B cell (primary cell): Measurements from ENCODE around the gene AMMECR1. TPM values are rescaled to one million over a fixed set of nuclear protein-coding genes. Genes with fewer than 3 reads are reported as not detected.
A peak's percentile ranks its signal among the peaks of the same experiment; 100 is the strongest.

Experiments used
- ATAC-seq: fragments of 200-7000 bp; cut with Tn5 transposase; one replicate; pipeline ENCODE4 v1.10.0; 2021; ENCODE audit warnings: low read depth, mild to moderate bottlenecking, moderate number of reproducible peaks, moderate library complexity
- CTCF ChIA-PET: fragments of 350-600 bp; sonication (Branson Sonifier 250); formaldehyde crosslinking; loops from one replicate; lab custom pipeline; 2021; ENCODE audit warnings: antibody characterized with exemption, inconsistent platforms; lab: Charles Lee
- POLR2A ChIA-PET: fragments of 350-600 bp; sonication (Branson Sonifier 250); formaldehyde crosslinking; loops from one replicate; lab custom pipeline; 2021; ENCODE audit warnings: antibody characterized with exemption; lab: Charles Lee
- DNase-seq: peaks from one replicate; pipeline ENCODE4 v3.0.0; 2013
- H2AFZ ChIP-seq: 2 replicates; pipeline ENCODE4 v1.6.1; 2012; ENCODE audit warnings: mild to moderate bottlenecking, low read depth, low read length; ENCODE audit not compliant: insufficient read depth, poor library complexity, severe bottlenecking
- H3K27ac ChIP-seq, 2 donors: 1 replicate in 1 of 2; 2 replicates in 1 of 2; pipeline ENCODE4 v1.5.1; 2012 to 2013; ENCODE audit warnings: low read length in 2 of 2, mild to moderate bottlenecking in 2 of 2, moderate library complexity in 1 of 2
- H3K27me3 ChIP-seq, 4 experiments: fragments of 200-600 bp in 1 of 4; sonication (generic) in 1 of 4; replicated peaks in 1 of 4; 1 replicate in 2 of 4; 2 replicates in 2 of 4; pipeline versions ENCODE4 v1.6.1 to v1.7.0; 2013 to 2016; ENCODE audit warnings: low read length in 3 of 4, mild to moderate bottlenecking in 2 of 4, mixed read lengths in 1 of 4, moderate library complexity in 1 of 4; ENCODE audit not compliant: insufficient read depth in 4 of 4, control insufficient read depth in 3 of 4; ENCODE audit errors: control extremely low read depth in 1 of 4
- H3K36me3 ChIP-seq, 2 experiments: replicated peaks in 1 of 2; 1 replicate in 1 of 2; 2 replicates in 1 of 2; pipeline versions ENCODE4 v1.6.1 to v1.7.1; 2013; ENCODE audit warnings: low read length in 1 of 2; ENCODE audit not compliant: insufficient read depth in 2 of 2, control insufficient read depth in 1 of 2; ENCODE audit errors: control extremely low read depth in 1 of 2, extremely low read depth in 1 of 2
- H3K4me1 ChIP-seq, 2 donors: fragments of 200-600 bp in 1 of 2; sonication (generic) in 1 of 2; 1 replicate in 1 of 2; 2 replicates in 1 of 2; pipeline versions ENCODE4 v1.5.1 to v1.6.1; 2013 to 2017; ENCODE audit warnings: low read length in 2 of 2; ENCODE audit not compliant: control insufficient read depth in 2 of 2, insufficient read depth in 2 of 2
- H3K4me2 ChIP-seq: replicated peaks from 2 replicates; pipeline ENCODE3; 2012; ENCODE audit warnings: mild to moderate bottlenecking, low read depth, low read length; ENCODE audit not compliant: poor library complexity, severe bottlenecking
- H3K4me3 ChIP-seq, 5 experiments: fragments of 200-600 bp in 1 of 5; sonication (generic) in 1 of 5; 1 replicate in 3 of 5; 2 replicates in 2 of 5; pipeline versions ENCODE4 v1.5.1 to v1.7.0; 2011 to 2016; ENCODE audit warnings: low read length in 4 of 5, mild to moderate bottlenecking in 4 of 5, low read depth in 2 of 5, control low read depth in 1 of 5, moderate library complexity in 1 of 5; ENCODE audit not compliant: insufficient read depth in 1 of 5; ENCODE audit errors: control extremely low read depth in 1 of 5, extremely low read depth in 1 of 5
- H3K79me2 ChIP-seq: fragments of 200-600 bp; sonication (generic); one replicate; pipeline ENCODE4 v1.6.0; 2016; ENCODE audit warnings: low read length; ENCODE audit not compliant: control insufficient read depth, insufficient read depth
- H3K9ac ChIP-seq: fragments of 200-600 bp; sonication (generic); 2 replicates; pipeline ENCODE4 v1.6.1; 2017; ENCODE audit warnings: mild to moderate bottlenecking, low read length, moderate library complexity
- H3K9me3 ChIP-seq, 3 donors: one replicate each; pipeline versions ENCODE4 v1.6.1 to v1.7.1; 2013; ENCODE audit warnings: low read length in 2 of 3; ENCODE audit not compliant: control insufficient read depth in 2 of 3, insufficient read depth in 1 of 3; ENCODE audit errors: control extremely low read depth in 1 of 3
- H4K20me1 ChIP-seq: 2 replicates; pipeline ENCODE4 v1.6.0; 2012; ENCODE audit warnings: mild to moderate bottlenecking, low read length; ENCODE audit not compliant: insufficient read depth, control insufficient read depth, poor library complexity, severe bottlenecking
- H3K27ac Mint-ChIP-seq: one replicate; pipeline ENCODE4 v1.8.0; 2021; ENCODE audit warnings: mixed read lengths
- H3K27me3 Mint-ChIP-seq: one replicate; pipeline ENCODE4 v1.8.0; 2021; ENCODE audit warnings: mixed read lengths
- H3K4me1 Mint-ChIP-seq: one replicate; pipeline ENCODE4 v1.8.0; 2021; ENCODE audit warnings: mixed read lengths
- H3K4me3 Mint-ChIP-seq: one replicate; pipeline ENCODE4 v1.8.0; 2021; ENCODE audit warnings: mixed read lengths
- H3K9me3 Mint-ChIP-seq: one replicate; pipeline ENCODE4 v1.8.0; 2022; ENCODE audit warnings: mixed read lengths; ENCODE audit not compliant: insufficient read depth
- EZH2 ChIP-seq: IDR thresholded peaks from 2 replicates; pipeline ENCODE4 v1.6.1; 2012; ENCODE audit warnings: borderline replicate concordance, low read depth, mild to moderate bottlenecking, moderate library complexity, low read length; ENCODE audit not compliant: insufficient read depth, poor library complexity, severe bottlenecking
- WGBS: methylation state at CpG from one replicate; pipeline ENCODE4 v1.1.5; 2013; ENCODE audit warnings: missing lambda C conversion rate; ENCODE audit not compliant: insufficient coverage; 5-methylcytosine and 5-hydroxymethylcytosine counted together
- intact Hi-C: fragments of 100-400 bp; cut with micrococcal nuclease; formaldehyde crosslinking; loops from one replicate; pipeline ENCODE4 v1.10.0; 2022
- polyA plus RNA-seq: library from polyadenylated mRNA; depleted of rRNA; stranded (reverse); fragments of >200 nt; gene quantifications from 2 replicates; pipeline ENCODE4 v1.2.3, GENCODE V29; 2012
- total RNA-seq, 2 donors: library from RNA; stranded (reverse); fragments of 120-200 nt in 1 of 2; gene quantifications; 1 replicate in 1 of 2; 2 replicates in 1 of 2; pipeline versions ENCODE4 v1.2.3 to v1.2.4, GENCODE V29; 2013 to 2022
- TF ChIP-seq, protein P1 (sequence below): fragments of 200-600 bp; IDR thresholded peaks from one replicate; pipeline ENCODE4 v1.8.0; 2022; ENCODE audit warnings: antibody characterized with exemption, mild to moderate bottlenecking

The AMMECR1 gene
- total and polyA plus RNA-seq, 2 donors (not counting 1 experiment from before 2014, with no cell fraction given): 5.7 to 12.7 TPM

DNA sequence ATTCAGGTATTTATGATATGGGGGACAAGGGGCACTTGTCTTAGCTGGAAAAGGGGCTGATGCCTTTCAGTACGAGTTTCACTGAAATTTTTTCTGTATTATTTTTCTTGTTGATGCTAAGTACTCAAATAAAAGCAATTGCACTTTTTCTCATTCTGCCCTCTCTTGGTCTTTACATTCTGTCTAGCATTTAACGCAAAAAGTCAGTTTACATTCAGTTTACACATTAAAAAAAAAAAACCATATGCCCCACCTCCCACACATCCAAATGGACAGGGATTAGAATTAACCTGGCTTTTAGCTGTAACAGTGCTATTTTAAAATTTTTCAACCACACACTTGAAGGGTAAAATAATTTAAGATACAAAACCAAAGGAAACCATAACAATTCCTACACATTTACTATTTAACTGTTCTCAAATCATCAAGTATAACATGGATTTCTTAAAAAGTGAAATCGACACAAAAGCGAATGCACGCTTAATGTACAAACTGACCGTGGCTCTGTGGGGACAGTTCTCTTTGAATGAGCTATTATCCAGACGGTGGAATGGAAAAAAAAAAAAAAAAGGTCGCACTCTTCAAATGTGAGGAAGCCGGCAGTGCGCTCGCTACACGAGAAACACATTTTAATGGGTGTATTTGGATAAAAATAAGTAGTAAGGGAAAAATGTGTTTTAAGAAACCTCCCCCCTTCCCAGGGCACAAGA is 1.4 kb downstream of the AMMECR1 start:
- no peaks in the 10 kb centered on the region for H3K36me3 ChIP-seq
- no peak for DNase-seq
- peaks cover 45% of the 10 kb centered on the region for H3K79me2 ChIP-seq
- H3K9me3 ChIP-seq: no peaks in the 10 kb centered on the region
- no peak for ATAC-seq
- no peaks in the 10 kb centered on the region for H3K27me3 ChIP-seq
- peak overlapping the region; percentile 47 to 93 (median 77) for H3K4me3 ChIP-seq
- H3K9ac ChIP-seq: peak overlapping the region; percentile 73
- H3K9me3 Mint-ChIP-seq: no peaks in the 10 kb centered on the region
- H3K27ac ChIP-seq: no peak overlapping the region
- peak overlapping the region; percentile 86 for H2AFZ ChIP-seq
- no CpG with 5 or more reads among the region's 12 CpGs for WGBS
- no peaks in the 10 kb centered on the region for H4K20me1 ChIP-seq
- peak overlapping the region; percentile 89 for H3K27ac Mint-ChIP-seq
- peak overlapping the region; percentile 96 for H3K4me3 Mint-ChIP-seq
- peak overlapping the region; percentile 72 for H3K4me2 ChIP-seq
- intact Hi-C loops: loop anchor here (2.0 to 5.0 kb wide), 5 partner anchors 96 to 1366 kb away; partner anchors contain the start of genes ALG13 and TMEM164
- peaks cover 12 to 17% of the 10 kb centered on the region in 2 donors for H3K4me1 ChIP-seq
- no peaks in the 10 kb centered on the region for H3K27me3 Mint-ChIP-seq
- peaks cover 34% of the 10 kb centered on the region for H3K4me1 Mint-ChIP-seq
- POLR2A ChIA-PET: interaction anchor here (0.9 to 2.1 kb wide), 2 partner anchors 313 to 583 kb away, joined by 3 to 5 read pairs; partner anchors contain the start of genes ACSL4 and TMEM164
- TF ChIP-seq, protein P1, sequence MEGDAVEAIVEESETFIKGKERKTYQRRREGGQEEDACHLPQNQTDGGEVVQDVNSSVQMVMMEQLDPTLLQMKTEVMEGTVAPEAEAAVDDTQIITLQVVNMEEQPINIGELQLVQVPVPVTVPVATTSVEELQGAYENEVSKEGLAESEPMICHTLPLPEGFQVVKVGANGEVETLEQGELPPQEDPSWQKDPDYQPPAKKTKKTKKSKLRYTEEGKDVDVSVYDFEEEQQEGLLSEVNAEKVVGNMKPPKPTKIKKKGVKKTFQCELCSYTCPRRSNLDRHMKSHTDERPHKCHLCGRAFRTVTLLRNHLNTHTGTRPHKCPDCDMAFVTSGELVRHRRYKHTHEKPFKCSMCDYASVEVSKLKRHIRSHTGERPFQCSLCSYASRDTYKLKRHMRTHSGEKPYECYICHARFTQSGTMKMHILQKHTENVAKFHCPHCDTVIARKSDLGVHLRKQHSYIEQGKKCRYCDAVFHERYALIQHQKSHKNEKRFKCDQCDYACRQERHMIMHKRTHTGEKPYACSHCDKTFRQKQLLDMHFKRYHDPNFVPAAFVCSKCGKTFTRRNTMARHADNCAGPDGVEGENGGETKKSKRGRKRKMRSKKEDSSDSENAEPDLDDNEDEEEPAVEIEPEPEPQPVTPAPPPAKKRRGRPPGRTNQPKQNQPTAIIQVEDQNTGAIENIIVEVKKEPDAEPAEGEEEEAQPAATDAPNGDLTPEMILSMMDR: no peak
- TF ChIP-seq EZH2: no peak
- CTCF ChIA-PET: interaction anchor here (0.9 to 1.3 kb wide), 2 partner anchors 21 to 171 kb away, joined by 3 to 7 read pairs; no protein-coding TSS in a partner anchor

DNA sequence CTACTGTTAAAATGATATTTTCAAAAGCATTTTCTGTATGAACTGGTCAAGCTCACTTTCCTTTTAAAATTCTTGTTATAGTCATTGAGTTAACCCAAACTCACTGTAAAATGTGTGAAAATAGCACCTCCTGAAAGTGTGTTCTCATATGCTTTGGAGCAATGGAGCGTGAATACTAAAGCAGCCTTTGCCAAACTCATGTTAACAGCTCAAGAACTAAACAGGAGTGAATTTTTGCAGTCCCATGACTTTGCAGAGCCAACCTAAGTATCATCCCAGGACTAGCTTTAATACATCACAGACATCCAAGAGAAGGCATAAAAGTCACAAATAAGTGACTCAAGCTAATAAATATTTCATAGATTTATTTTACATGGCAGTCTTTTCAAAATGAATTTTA is 2.3 kb downstream of the AMMECR1 start:
- Histone ChIP-seq H3K27ac (no peak overlapping the region), H3K4me3 (no peak overlapping the region), H3K36me3 (no peaks in the 10 kb centered on the region), H3K27me3 (no peaks in the 10 kb centered on the region), H2AFZ (no peak overlapping the region), H3K79me2 (peaks cover 55% of the 10 kb centered on the region), H3K9ac (no peak overlapping the region), H3K4me2 (peak overlapping the region; percentile 72), H3K4me1 (peaks cover 20 to 21% of the 10 kb centered on the region in 2 donors), H3K9me3 (no peaks in the 10 kb centered on the region), H4K20me1 (no peaks in the 10 kb centered on the region)
- Mint-ChIP-seq H3K4me3 (peak overlapping the region; percentile 66), H3K9me3 (no peaks in the 10 kb centered on the region), H3K4me1 (peaks cover 41% of the 10 kb centered on the region), H3K27ac (no peak overlapping the region), H3K27me3 (no peaks in the 10 kb centered on the region)
- no peak for TF ChIP-seq EZH2
- POLR2A ChIA-PET: no interaction called here
- ATAC-seq: no peak
- DNase-seq: no peak
- CTCF ChIA-PET: no interaction called here
- intact Hi-C loops: loop anchor here (5.0 kb wide), 4 partner anchors 97 to 1367 kb away; partner anchors contain the start of gene ALG13
- WGBS: no CpG with 5 or more reads among the region's 1 CpG
